BLaER1 treated with 17β-estradiol and CSF1 and Interleukin-3, amounts not matched to agents 10 nM and 100 nM (cell line): Measurements from ENCODE around the gene TREM2.

ENCODE experiments used
- H3K27ac ChIP-seq, 11 experiments: shearing (Covaris generic); formaldehyde crosslinking; 2 replicates each; pipeline ENCODE4 v1.8.1; 2022
- H3K27me3 ChIP-seq, 11 experiments: shearing (Covaris generic); formaldehyde crosslinking; 2 replicates each; pipeline ENCODE4 v1.8.1; 2022
- H3K36me3 ChIP-seq, 11 experiments: shearing (Covaris generic); formaldehyde crosslinking; 2 replicates each; pipeline ENCODE4 v1.8.1; 2022
- H3K4me1 ChIP-seq, 10 experiments: shearing (Covaris generic); formaldehyde crosslinking; 2 replicates each; pipeline ENCODE4 v1.8.1; 2022
- H3K4me2 ChIP-seq, 11 experiments: shearing (Covaris generic); formaldehyde crosslinking; 2 replicates each; pipeline ENCODE4 v1.8.1; 2022
- H3K4me3 ChIP-seq, 10 experiments: shearing (Covaris generic); formaldehyde crosslinking; 2 replicates each; pipeline ENCODE4 v1.8.1; 2022
- H3K9ac ChIP-seq, 11 experiments: shearing (Covaris generic); formaldehyde crosslinking; 2 replicates each; pipeline ENCODE4 v1.8.1; 2022
- H3K9me3 ChIP-seq, 11 experiments: shearing (Covaris generic); formaldehyde crosslinking; replicated peaks in 1 of 11; 2 replicates each; pipeline ENCODE4 v1.8.1; 2022
- H4K20me1 ChIP-seq, 11 experiments: shearing (Covaris generic); formaldehyde crosslinking; 2 replicates each; pipeline ENCODE4 v1.8.1; 2022
- Cebpa-rat ChIP-seq, 11 experiments: shearing (Covaris generic); IDR thresholded peaks; 2 replicates each; pipeline ENCODE4 v1.8.1; 2022

TREM2 gene

GRCh38 chr6:41162687-41163418 is at the start of gene TREM2:
TREM2 (minus strand) TSS chr6:41163116; CDS start chr6:41163082, 34 bp downstream.
- no peak within 1 kb of the TSS for H3K9ac ChIP-seq
- H3K27ac ChIP-seq, result peak within 1 kb of the TSS in 3 of 11 experiments; percentile 15 to 38 (median 22); a peak in 3 of 22 replicates
- no peaks in the 10 kb centered on the region for H3K27me3 ChIP-seq
- H3K4me1 ChIP-seq, result peaks cover 0 to 66% (median 41%) of the 10 kb centered on the region in 10 experiments; a peak in 19 of 20 replicates
- no peaks in the 10 kb centered on the region for H3K9me3 ChIP-seq
- peak within 1 kb of the TSS in 4 of 10 experiments; percentile 36 to 46 (median 38); a peak in 7 of 20 replicates for H3K4me3 ChIP-seq
- peak within 1 kb of the TSS in 10 of 11 experiments; percentile 18 to 89 (median 75); a peak in 19 of 22 replicates for H3K4me2 ChIP-seq
- peak in 2 of 11 experiments; percentile 19 to 24; a peak in 1 of 22 replicates for TF ChIP-seq Cebpa-rat (IDR thresholded peaks at IDR 0.05)
- H3K36me3 ChIP-seq, result no peaks in the 10 kb centered on the region
- H4K20me1 ChIP-seq, result no peaks in the 10 kb centered on the region

DNA sequence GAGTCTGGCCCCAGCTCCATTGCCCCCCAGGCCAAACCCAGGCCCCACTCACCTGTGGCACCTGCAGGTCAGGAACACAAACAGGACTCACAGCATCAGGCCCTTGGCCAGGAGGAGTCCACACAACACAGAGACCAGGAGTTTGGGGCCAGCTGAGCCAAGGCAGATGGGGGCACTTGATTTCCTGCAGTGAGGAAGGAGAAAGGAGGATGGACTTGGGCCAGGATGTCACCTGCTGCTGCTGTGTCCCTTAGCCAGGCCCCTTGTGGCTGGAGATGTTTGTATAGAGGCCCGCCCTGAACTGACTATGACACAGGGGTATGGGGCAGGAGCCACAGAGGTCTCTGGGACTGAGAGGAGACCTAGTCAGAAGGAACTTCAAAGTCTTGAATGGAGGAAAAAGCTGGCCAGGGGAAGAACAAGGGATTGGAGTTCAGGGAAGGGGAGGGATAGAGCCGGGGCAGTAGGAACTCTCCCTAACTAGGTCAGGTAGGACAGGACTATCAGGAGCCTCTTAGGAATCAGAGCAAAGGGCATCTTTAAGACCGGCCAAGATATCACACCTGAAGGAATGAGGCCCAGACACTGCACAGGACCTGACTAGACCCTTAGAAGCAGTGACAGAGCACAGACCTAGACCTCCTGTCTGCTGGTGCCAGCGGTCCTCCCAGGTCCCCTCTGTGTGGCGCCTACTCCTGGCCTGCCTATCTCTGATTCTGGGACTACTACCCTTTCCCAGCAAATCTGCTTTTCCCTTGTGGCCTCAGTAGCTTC is 46.8 kb upstream of the TREM2 start:
- Histone ChIP-seq H4K20me1 (no peaks in the 10 kb centered on the region), H3K4me1 (peaks cover 27 to 39% (median 32%) of the 10 kb centered on the region in 10 experiments), H3K27ac (peak overlapping the region in 9 of 11 experiments; percentile 28 to 81 (median 69); a peak in 15 of 22 replicates), H3K4me2 (peak overlapping the region; percentile 44 to 89 (median 75)), H3K4me3 (peak overlapping the region in 3 of 10 experiments; percentile 20 to 39 (median 23); a peak in 4 of 20 replicates), H3K27me3 (no peaks in the 10 kb centered on the region), H3K36me3 (peaks cover 0 to 9% (median 0%) of the 10 kb centered on the region in 11 experiments; a peak in 3 of 22 replicates), H3K9ac (peak overlapping the region in 5 of 11 experiments; percentile 17 to 58 (median 19); a peak in 3 of 22 replicates), H3K9me3 (peaks cover 16 to 52% (median 23%) of the 10 kb centered on the region in 11 experiments)
- TF ChIP-seq Cebpa-rat (IDR thresholded peaks at IDR 0.05), result no peak

DNA sequence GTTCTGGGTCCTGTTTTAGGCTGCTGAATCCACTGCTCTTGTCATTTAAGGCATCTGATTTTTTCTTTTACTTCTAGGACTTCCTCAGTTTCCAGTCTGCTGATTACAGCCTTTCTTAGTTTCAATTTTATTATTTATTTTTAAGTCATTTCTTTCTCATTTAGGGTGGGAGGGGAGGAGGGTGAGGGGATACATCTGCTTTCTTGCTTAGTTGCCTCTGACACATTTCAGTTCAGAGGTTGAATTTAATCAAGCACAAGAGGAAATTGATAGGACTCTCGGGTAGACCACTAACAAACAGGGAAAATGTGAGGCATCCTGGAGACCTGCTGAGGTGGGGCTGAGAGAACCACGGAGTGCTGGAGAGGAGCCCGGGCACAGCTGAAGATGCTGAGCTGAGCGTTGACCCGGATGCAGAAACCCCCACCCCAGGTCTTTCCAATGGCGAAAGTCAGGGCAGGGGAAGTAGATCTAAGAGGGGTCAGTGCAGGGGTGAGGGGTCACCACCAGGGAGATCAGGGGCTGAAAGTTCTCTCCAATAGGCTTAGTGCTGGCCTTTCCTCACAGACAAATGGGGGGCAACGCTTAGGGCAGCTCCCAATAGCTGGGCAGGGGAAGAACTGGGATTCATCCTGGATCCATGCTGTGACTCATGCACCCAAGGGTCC is 45.7 kb upstream of the TREM2 start:
- Histone ChIP-seq H3K9me3 (peaks cover 5 to 52% (median 15%) of the 10 kb centered on the region in 11 experiments; a peak in 15 of 22 replicates), H3K4me1 (peaks cover 27 to 42% (median 32%) of the 10 kb centered on the region in 10 experiments), H3K4me3 (peak overlapping the region in 6 of 10 experiments; percentile 8 to 50 (median 28); a peak in 9 of 20 replicates), H3K9ac (peak overlapping the region in 8 of 11 experiments; percentile 3 to 58 (median 32); a peak in 8 of 22 replicates), H3K27me3 (no peaks in the 10 kb centered on the region), H4K20me1 (no peaks in the 10 kb centered on the region), H3K27ac (peak overlapping the region in 10 of 11 experiments; percentile 0 to 81 (median 64); a peak in 17 of 22 replicates), H3K36me3 (no peaks in the 10 kb centered on the region), H3K4me2 (peak overlapping the region; percentile 21 to 89 (median 75))
- no peak for TF ChIP-seq Cebpa-rat (IDR thresholded peaks at IDR 0.05)

DNA sequence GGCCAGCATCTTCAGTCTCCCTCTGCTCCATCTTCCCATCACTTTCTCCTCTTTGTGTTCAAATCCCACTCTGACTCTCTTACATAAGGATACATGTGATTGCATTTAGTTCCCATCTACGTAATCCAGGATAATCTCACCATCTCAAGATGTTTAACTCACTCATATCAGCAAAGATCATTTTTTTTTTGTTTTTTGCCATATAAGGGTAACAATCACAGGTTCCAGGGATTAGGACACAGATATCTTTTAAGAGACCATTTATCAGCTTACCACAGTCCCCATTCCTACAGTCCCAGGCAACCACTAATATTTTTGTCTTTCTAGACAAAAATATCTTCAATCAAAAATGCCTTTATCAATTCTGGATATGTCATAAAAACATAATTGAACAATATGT is 41.2 kb upstream of the TREM2 start:
- Histone ChIP-seq H3K27me3 (no peaks in the 10 kb centered on the region), H3K4me2 (no peak overlapping the region)
- TF ChIP-seq Cebpa-rat (IDR thresholded peaks at IDR 0.05), result no peak

GRCh38 chr6:41201764-41202173 is 38.9 kb upstream of the TREM2 start:
- Histone ChIP-seq H3K9ac (peak overlapping the region in 10 of 11 experiments; percentile 77 to 88 (median 85); a peak in 19 of 22 replicates), H3K36me3 (peaks cover 0 to 19% (median 11%) of the 10 kb centered on the region in 11 experiments; a peak in 13 of 22 replicates), H3K4me2 (peak overlapping the region; percentile 81 to 98 (median 93)), H3K27me3 (no peaks in the 10 kb centered on the region), H3K27ac (peak overlapping the region; percentile 78 to 98 (median 96); a peak in 21 of 22 replicates), H3K4me1 (peaks cover 35 to 73% (median 56%) of the 10 kb centered on the region in 10 experiments), H4K20me1 (no peaks in the 10 kb centered on the region), H3K9me3 (peaks cover 0 to 39% (median 1%) of the 10 kb centered on the region in 11 experiments; a peak in 8 of 22 replicates), H3K4me3 (peak overlapping the region in 6 of 10 experiments; percentile 54 to 68 (median 60); a peak in 10 of 20 replicates)
- TF ChIP-seq Cebpa-rat (IDR thresholded peaks at IDR 0.05), result no peak

More for the DNA sequence above, 41.2 kb upstream of the TREM2 start:
- Histone ChIP-seq H3K36me3 (no peaks in the 10 kb centered on the region), H4K20me1 (no peaks in the 10 kb centered on the region), H3K27ac (no peak overlapping the region), H3K4me1 (peaks cover 45 to 65% (median 58%) of the 10 kb centered on the region in 10 experiments), H3K4me3 (no peak overlapping the region), H3K9me3 (peaks cover 5 to 48% (median 13%) of the 10 kb centered on the region in 11 experiments; a peak in 14 of 22 replicates), H3K9ac (no peak overlapping the region)

DNA sequence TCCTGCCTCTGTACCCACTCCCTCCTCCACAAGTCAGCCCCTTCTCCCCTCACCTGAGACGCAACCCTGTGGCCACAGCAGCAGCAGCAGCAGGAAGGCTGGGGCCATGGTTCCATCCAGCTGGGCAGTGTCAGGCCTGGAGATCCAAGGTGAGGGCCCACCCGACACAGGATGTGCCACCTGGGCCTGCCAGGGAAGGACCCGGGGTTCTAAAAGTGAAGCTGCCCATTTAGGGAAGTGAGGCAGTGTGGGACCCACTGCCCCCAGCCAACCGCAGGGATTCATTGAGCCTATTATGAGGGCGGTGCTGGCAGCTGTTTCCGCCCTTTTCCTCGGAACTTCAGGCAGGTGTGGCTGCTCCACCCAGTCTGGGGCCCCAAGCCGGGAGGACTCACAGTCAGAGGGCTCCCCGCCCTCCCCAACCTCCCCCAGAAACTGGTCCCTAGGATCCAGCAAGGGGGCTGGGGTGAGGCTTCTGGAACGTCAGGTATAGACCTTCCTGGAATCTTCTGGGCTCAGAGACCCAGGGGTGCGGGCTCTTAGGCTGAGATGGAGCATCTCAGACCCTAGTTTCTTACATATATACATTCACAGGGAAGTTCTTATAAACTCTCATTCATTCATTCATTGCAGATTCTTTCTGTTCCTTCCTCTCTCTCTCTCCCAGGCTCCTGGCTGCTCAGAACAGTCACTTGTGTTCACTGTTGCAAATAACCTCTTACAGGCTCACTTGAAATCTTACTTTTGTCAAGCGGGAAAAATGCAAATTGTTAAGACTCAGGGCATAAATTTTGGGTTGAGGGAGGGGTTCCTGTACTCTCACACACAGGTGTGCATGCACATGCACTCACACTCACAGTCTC is 38.2 kb upstream of the TREM2 start, which contains the start of gene TREML2:
TREML2 (minus strand) TSS at position 249 of the 863 bp plus-strand sequence; CDS start at position 108, 141 bp downstream.
- H3K9me3 ChIP-seq, result peaks cover 0 to 33% (median 0%) of the 10 kb centered on the region in 11 experiments; a peak in 6 of 22 replicates
- no peaks in the 10 kb centered on the region for H3K27me3 ChIP-seq
- peak within 1 kb of the TSS in 9 of 10 experiments; percentile 18 to 68 (median 55); a peak in 15 of 20 replicates for H3K4me3 ChIP-seq
- peak within 1 kb of the TSS; percentile 81 to 98 (median 93) for H3K4me2 ChIP-seq
- no peaks in the 10 kb centered on the region for H4K20me1 ChIP-seq
- H3K4me1 ChIP-seq, result peaks cover 35 to 79% (median 56%) of the 10 kb centered on the region in 10 experiments
- H3K36me3 ChIP-seq, result peaks cover 0 to 25% (median 14%) of the 10 kb centered on the region in 11 experiments; a peak in 13 of 22 replicates
- peak within 1 kb of the TSS; percentile 78 to 98 (median 96) for H3K27ac ChIP-seq
- TF ChIP-seq Cebpa-rat (IDR thresholded peaks at IDR 0.05), result no peak
- peak within 1 kb of the TSS; percentile 66 to 88 (median 85) for H3K9ac ChIP-seq

DNA sequence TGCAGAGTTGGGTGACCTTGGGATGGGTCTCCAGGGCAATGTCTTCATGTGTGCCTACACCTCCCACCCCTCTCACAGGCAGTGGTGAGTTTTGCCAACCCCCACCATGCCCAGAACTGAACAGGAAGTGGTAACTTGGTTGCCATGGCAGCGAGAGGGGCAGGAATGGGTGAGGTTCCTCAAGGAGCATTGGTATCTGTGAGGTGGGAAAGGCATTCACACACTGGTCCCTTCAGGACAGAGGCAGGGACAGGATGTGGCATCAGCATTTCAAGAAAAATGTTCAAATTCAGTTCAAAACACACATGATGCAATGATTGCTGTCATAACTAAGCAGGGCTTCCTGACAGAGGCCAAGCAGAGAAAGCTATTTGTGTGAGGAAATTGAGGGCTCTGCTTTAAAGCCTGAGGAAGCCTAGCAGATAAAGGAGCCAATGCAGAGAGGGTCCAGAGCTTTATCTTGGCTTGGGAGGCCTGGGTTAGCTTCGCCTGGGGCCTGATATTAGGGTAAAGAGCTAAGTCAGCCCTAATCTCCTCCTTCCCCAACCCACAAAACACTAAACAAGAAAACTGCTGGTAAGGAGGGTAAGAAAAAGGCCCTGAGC is 37.5 kb upstream of the TREM2 start:
- TF ChIP-seq Cebpa-rat (IDR thresholded peaks at IDR 0.05), result peak in 9 of 11 experiments; percentile 82 to 96 (median 89); a peak in 17 of 22 replicates
- peaks cover 0 to 25% (median 0%) of the 10 kb centered on the region in 11 experiments; a peak in 6 of 22 replicates for H3K9me3 ChIP-seq
- peak overlapping the region; percentile 78 to 98 (median 96) for H3K27ac ChIP-seq
- H3K4me3 ChIP-seq, result peak overlapping the region in 9 of 10 experiments; percentile 18 to 68 (median 55); a peak in 15 of 20 replicates
- no peaks in the 10 kb centered on the region for H4K20me1 ChIP-seq
- H3K4me1 ChIP-seq, result peaks cover 35 to 85% (median 56%) of the 10 kb centered on the region in 10 experiments
- H3K36me3 ChIP-seq, result peaks cover 0 to 32% (median 15%) of the 10 kb centered on the region in 11 experiments; a peak in 13 of 22 replicates
- peak overlapping the region; percentile 66 to 88 (median 85) for H3K9ac ChIP-seq
- H3K27me3 ChIP-seq, result no peaks in the 10 kb centered on the region
- peak overlapping the region; percentile 81 to 98 (median 93) for H3K4me2 ChIP-seq
